DMS153 treated with DMSO at 0.1 percent for 48 hours (cell line): ENCODE data around the gene RORC.
"Not testable (repeated sequence)": the region's sequence is repeated elsewhere in the genome, so short reads cannot be mapped to it uniquely, and the experiment has no call there.

Experiments used
- DNase-seq: peaks from one replicate; lab custom pipeline; 2025; ENCODE audit not compliant: unreplicated experiment; lab: John Stamatoyannopoulos, UW

Gene RORC

DNA sequence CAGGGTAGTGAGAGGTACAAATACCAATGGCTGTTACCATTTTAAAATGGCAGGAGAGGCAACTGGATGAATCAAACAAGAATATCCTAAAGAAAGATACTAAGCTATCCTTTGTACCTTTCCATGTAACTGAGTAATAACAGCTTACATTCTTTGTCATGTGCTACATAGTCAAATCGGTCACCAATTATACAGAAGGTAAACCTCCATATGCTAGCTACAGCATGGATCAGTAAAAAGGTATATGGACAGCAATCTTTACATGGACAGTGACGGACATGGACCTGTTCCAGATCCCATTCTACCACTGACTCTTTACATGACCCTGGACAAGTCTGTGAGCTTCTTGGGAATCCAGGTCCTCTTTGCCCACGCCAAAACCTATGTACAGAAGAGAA lies 54.9 kb downstream of the RORC start:
- no peak for DNase-seq

DNA sequence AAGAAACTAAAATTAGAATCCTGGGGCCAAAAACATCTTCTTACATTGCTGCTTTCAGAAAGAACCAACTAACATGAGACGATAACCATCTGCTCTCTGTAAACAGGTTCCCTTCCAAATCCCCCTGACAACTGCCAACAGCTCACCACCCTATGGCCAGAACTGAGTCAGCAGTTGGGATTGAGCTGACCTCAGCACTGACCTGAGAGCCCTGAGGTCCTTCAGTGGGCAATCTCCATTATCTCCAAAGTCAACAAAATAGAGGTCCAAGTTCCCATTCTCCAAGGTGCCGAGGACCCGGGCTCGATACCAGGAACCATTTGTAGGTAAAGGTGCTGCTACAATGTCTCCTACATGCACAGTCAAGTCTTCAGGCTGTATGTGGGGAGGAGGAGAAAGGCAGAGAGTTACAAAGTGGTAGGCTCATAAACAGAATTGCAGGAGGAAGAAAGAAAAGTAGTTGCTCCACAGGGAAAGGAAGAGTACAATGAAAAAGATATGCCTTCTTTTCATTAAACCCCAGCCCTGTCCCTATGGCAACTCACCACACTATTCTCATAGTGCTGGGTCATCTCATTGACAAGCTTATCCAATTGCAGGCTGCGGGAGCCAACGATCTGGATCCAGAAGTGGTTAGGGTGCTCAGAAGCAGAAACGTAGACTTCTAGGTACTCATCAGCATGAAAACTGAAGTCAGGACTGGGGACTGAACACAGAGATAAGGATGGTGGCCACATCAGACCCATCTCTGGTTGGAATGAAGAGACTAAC lies 55.5 kb downstream of the RORC start:
- no peak for DNase-seq

DNA sequence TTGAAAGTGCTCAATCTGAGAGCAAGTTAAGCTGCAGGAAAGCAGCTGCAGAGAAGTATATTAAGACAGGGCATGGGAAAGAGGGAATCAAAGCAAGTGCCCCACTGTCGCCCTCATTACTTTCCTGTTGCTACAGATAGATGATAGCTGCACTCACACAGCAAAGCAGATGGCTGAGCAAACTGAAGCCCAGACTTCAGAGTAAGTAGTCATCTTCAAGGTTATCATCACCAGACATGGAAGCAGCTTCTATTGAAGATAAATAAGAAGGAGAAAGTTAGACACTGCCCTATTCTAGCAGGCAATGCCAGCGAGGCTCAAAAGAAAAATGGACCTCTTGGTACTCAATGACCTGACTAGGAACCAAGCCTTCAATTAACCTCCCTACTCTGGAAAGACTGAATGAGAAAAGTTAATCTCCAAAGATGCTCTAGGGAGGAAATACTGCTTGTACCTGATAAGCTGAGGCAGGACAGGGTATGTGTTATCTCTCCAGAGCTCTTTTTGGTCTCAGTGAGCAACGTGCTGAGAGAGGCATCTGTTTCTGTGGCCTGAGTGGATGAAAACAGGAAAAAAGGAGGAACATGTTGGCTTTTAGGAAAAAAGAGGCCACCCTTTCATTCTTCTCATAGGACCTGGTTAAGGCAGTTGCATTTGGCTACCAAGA lies 57.2 kb downstream of the RORC start:
- no peak for DNase-seq

DNA sequence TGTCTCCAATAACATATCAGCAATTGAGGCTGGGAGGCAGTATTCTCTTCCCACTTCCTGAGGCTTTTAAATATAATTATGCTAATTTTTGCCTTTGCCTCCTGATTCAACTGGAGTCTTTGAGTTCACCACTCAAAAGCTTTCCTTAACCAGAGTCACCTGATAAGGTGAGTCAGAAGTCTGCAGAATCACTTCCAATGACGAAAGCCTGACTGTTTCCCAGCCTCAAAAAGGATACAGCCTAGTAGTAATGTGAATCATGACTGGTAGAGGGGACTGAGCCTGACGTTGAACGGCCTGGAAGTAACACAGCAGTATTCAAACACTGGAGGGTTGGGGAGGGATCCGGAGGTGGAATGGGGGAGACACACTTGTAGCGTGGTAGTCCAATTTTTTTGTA lies 57.9 kb downstream of the RORC start:
- no peak for DNase-seq

DNA sequence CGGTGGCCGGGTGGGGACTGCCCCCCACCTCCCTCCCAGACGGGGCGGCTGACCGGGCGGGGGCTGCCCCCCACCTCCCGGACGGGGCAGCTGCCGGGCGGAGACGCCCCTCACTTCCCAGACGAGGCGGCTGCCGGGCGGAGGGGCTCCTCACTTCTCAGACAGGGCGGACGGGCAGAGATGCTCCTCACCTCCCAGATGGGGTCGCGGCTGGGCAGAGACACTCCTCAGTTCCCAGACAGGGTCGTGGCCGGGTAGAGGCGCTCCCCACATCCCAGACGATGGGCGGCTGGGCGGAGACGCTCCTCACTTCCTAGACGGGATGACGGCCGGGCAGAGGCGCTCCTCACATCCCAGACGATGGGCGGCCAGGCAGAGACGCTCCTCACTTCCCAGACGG lies 62.3 kb downstream of the RORC start:
- DNase-seq = not testable (repeated sequence)

DNA sequence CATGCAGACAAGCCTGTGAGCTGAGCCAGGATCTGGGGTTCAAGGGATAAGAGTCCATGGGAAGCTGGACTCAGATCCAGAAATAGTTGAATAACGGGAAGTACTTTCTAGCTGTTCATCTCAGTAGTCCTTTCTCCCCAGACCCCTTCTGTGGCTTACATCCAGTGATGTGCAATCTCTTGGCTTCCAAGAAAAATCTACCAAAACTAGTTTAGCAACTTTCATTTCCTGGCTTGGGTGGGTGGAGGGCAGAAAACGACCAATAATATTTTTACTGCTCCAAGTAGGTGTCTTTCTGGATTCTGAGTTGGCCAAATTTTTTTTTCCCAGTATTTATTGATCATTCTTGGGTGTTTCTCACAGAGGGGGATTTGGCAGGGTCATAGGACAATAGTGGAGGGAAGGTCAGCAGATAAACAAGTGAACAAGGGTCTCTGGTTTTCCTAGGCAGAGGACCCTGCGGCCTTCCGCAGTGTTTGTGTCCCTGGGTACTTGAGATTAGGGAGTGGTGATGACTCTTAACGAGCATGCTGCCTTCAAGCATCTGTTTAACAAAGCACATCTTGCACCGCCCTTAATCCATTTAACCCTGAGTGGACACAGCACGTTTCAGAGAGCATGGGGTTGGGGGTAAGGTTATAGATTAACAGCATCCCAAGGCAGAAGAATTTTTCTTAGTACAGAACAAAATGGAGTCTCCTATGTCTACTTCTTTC lies 63.1 kb downstream of the RORC start:
- DNase-seq = not testable (repeated sequence)

DNA sequence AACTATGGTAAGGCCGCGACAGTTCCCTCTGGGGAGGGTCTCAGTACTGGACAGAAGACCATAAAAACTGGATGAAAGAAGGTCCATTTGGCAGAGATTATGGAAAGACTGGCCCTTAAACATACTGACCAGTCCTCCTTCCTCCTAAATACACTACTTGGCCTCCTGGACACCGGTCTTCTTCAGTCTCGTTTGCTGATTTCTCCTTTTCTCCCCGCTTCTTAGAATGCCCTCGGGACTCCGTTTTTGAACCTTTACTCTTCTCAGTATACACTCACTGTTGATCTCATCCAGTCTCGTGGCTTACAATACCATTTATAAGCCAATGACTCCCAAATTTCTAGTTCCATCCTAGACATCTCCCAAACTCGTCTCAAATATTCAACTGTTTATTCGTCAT lies 67.6 kb downstream of the RORC start:
- no peak for DNase-seq

DNA sequence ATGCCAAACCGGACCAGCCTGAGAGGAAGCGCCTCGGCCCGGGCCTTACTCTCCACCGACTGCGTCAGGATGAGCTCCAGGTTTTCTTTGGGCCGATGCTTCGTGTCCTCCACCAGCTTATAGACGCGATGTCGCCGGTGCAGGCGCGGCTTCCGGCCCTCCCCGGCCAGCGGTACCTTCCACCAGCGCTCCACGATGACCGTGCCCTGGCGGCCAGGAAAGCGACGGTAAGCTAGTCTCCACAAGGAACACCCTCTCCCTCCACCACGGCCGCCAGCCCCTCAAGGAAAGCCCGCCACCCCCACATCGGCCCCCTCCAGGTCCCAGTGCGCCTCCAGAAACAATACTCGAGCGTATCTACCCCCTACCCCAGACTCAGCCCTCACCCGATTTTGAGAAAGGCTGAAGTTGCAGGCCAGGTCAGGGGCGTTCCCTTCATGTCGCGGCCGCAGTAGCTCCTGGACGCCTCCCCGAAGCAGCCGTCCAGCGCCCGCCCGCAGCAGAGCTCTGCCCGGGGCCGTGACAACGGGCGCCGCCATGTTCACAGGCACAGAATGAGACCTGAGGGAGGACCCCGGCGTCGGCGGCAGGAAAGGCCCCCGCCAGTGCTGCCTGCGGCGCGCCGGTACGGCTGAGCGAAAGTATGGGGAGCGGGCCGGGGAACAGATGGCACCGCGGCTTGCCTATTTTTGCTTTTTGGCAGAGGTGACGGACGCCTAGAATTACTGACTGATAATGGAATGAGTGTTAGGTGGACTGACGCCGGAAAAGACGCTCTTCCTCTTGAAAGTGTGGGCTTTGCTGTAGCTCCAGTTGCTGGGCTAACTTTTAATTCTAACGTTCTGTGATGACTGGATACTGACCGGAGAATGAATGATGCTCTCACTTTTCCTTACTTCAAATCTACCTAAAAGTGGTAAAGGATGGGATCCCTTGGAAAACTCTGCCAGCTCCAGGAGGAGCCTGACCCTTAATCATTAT lies 68.4 kb downstream of the RORC start, which contains the start of gene MRPL9:
Gene MRPL9 (minus strand): TSS at position 556 of the 981 bp plus-strand sequence. CDS start 17 bp downstream, at position 539.
- DNase-seq = peak; percentile 90

DNA sequence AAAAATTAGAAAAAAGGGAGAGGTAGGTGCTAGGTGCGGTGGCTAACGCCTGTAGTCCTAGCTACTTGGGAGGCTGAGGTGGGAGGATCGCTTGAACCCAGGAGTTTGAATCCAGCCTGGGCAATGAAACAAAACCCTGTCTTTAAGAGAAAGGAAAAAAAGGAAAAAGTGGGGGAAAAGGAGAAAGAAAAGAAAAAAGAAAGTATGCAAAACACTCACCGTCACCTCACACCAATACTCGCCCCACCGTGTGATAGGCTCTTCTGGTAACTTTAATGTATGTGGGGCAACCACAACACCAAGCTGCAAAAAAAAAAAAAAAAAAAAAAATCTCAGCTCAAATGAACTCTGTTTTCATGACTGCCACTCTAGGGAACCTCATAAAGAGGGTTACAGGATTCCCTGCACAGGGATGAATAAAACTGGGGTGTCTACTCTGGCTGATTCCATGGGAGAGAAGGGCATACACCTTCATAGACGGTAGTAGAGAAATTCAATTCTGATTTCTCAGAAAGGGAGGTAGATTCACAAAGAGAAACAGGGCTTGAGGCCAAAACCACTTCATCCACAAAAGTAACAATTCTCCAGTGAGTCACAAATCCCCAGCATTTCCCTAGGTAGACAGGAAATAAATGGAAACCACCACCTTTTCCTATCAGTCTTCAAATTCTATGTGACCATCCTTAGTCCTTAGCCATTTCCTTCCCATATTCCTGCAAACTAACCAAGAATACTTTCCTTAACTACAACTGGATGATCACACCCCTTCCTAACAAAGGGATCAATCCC lies 70.8 kb downstream of the RORC start:
- no peak for DNase-seq

DNA sequence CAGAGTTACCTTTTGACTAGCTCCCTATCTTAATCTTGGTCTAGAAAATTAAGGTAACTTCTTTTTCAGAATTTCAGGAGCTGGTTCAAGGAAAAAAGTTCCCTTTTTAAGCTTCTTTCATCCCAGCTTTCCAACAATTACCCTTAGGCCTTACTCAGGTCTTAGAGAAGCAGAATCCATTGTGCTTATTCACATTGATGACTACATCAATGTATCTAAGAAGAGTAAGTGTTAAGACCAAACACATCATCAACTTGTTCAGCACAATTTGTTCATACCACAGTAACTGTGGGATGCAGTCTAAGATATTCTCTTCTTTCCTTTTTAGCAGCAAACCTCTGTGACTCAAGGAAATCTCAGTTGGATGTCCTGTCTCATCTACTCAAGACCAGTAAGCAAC lies 72.4 kb downstream of the RORC start:
- no peak for DNase-seq

DNA sequence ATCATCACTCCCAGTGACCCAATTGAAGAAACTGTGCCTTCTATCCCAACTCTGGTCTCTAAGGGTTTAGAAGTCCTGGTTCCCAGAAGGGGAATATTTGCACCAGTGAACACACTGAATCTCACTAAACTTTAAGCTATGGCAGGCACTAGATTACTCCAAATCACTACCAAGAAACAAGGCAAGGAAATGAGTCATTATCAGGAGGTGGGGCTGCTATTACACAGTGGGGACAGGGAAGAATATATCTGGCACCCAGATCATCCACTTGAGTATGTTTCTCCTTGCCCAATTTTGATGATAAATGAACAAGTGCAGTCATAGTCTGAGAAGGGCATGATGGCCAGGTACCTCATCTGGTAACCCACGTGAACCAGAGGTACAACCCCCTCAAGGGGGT lies 75.3 kb downstream of the RORC start:
- DNase-seq = no peak
